H1 (cell line): ENCODE results near the gene THTPA. TPM values are rescaled to one million over a fixed set of nuclear protein-coding genes. Genes with fewer than 3 reads are reported as not detected.

Experiments
- CTCF ChIA-PET: fragments of 300-600 bp; sonication (Branson Sonifier 250); formaldehyde crosslinking; loops from one replicate; lab custom pipeline; 2021; ENCODE audit not compliant: partially characterized antibody; lab: Charles Lee
- POLR2A ChIA-PET: fragments of 300-600 bp; sonication (Branson Sonifier 250); formaldehyde crosslinking; loops from one replicate; lab custom pipeline; 2021; ENCODE audit warnings: inconsistent platforms; ENCODE audit not compliant: partially characterized antibody; lab: Charles Lee
- DNase-seq, 2 experiments: peaks; one replicate each; pipeline versions ENCODE4 v3.0.0 to v3.0.0-alpha.2; 2010 to 2022; ENCODE audit warnings: low spot score in 2 of 2, low read depth in 1 of 2, mixed read lengths in 1 of 2
- FAIRE-seq: peaks from 2 replicates; lab custom pipeline; 2011; peaks lifted over from hg19 to GRCh38; lab: Jason Lieb, UNC
- H2AFZ ChIP-seq: 2 replicates; pipeline ENCODE4 v1.8.1; 2012; ENCODE audit warnings: low read length, inconsistent platforms
- H2AK5ac ChIP-seq: 2 replicates; pipeline ENCODE4 v1.6.1; 2013; ENCODE audit warnings: low read depth, low read length
- H2BK120ac ChIP-seq: replicated peaks from 2 replicates; pipeline ENCODE3; 2013; ENCODE audit warnings: low read depth, low read length, inconsistent platforms
- H2BK12ac ChIP-seq: 2 replicates; pipeline ENCODE4 v1.6.1; 2013; ENCODE audit warnings: low read depth, low read length
- H2BK15ac ChIP-seq: 2 replicates; pipeline ENCODE4 v1.6.1; 2013; ENCODE audit warnings: low read length
- H2BK20ac ChIP-seq: 2 replicates; pipeline ENCODE4 v1.6.1; 2013; ENCODE audit warnings: low read length
- H2BK5ac ChIP-seq: 2 replicates; pipeline ENCODE4 v1.6.1; 2013; ENCODE audit warnings: low read depth, low read length
- H3K14ac ChIP-seq: 2 replicates; pipeline ENCODE4 v1.6.1; 2013; ENCODE audit warnings: inconsistent platforms; ENCODE audit not compliant: insufficient read length
- H3K18ac ChIP-seq: 2 replicates; pipeline ENCODE4 v1.6.1; 2013; ENCODE audit warnings: low read length; ENCODE audit errors: extremely low read depth
- H3K23ac ChIP-seq: 2 replicates; pipeline ENCODE4 v1.6.1; 2013; ENCODE audit warnings: inconsistent platforms; ENCODE audit not compliant: insufficient read length
- H3K23me2 ChIP-seq: 2 replicates; pipeline ENCODE4 v1.6.1; 2013; ENCODE audit warnings: low read depth, low read length
- H3K27ac ChIP-seq: 2 replicates; pipeline ENCODE4 v1.6.1; 2011; ENCODE audit warnings: low read depth, low read length, inconsistent platforms
- H3K27me3 ChIP-seq, 4 experiments: replicated peaks in 1 of 4; 1 replicate in 1 of 4; 2 replicates in 3 of 4; pipeline versions ENCODE4 v1.6.1 to v1.8.1; 2011 to 2013; ENCODE audit warnings: low read length in 3 of 4, mild to moderate bottlenecking in 3 of 4, inconsistent platforms in 2 of 4, mixed read lengths in 2 of 4, moderate library complexity in 1 of 4; ENCODE audit not compliant: control insufficient read depth in 3 of 4, insufficient read depth in 3 of 4; ENCODE audit errors: extremely low read depth in 1 of 4
- H3K36me3 ChIP-seq, 4 experiments: 2 replicates each; pipeline versions ENCODE4 v1.6.1 to v1.8.1; 2011 to 2013; ENCODE audit warnings: mild to moderate bottlenecking in 4 of 4, low read length in 3 of 4, moderate library complexity in 2 of 4, control low read depth in 1 of 4, inconsistent platforms in 1 of 4; ENCODE audit not compliant: insufficient read depth in 4 of 4, control insufficient read depth in 2 of 4
- H3K4ac ChIP-seq: replicated peaks from 2 replicates; pipeline ENCODE3; 2013; ENCODE audit warnings: low read length, low read depth, mixed read lengths, inconsistent platforms; ENCODE audit not compliant: insufficient read length
- H3K4me1 ChIP-seq, 4 experiments: replicated peaks in 1 of 4; 1 replicate in 1 of 4; 2 replicates in 3 of 4; pipeline versions ENCODE4 v1.6.1 to v1.8.1; 2011 to 2013; ENCODE audit warnings: low read length in 3 of 4, inconsistent platforms in 2 of 4, mixed read lengths in 1 of 4; ENCODE audit not compliant: insufficient read depth in 4 of 4, control insufficient read depth in 3 of 4
- H3K4me2 ChIP-seq, 2 experiments: 2 replicates each; pipeline versions ENCODE4 v1.6.1 to v1.8.1; 2011 to 2013; ENCODE audit warnings: low read depth in 2 of 2, low read length in 2 of 2, control low read depth in 1 of 2, inconsistent platforms in 1 of 2, mild to moderate bottlenecking in 1 of 2; ENCODE audit not compliant: insufficient read depth in 1 of 2
- H3K4me3 ChIP-seq, 4 experiments: fragments of 200-600, 300-600 bp in 1 of 4; sonication (generic), shearing (Covaris generic), sonication (Bioruptor Twin) in 1 of 4; 2 replicates each; pipeline versions ENCODE4 v1.5.1 to v1.8.1; 2011 to 2016; ENCODE audit warnings: low read length in 4 of 4, low read depth in 3 of 4, control low read depth in 2 of 4, inconsistent platforms in 2 of 4, mild to moderate bottlenecking in 2 of 4, mixed read lengths in 1 of 4, moderate library complexity in 1 of 4; ENCODE audit not compliant: insufficient read depth in 2 of 4; ENCODE audit errors: extremely low read depth in 1 of 4
- H3K56ac ChIP-seq: replicated peaks from 2 replicates; pipeline ENCODE3; 2013; ENCODE audit warnings: low read depth, mild to moderate bottlenecking, mixed read lengths, low read length, inconsistent platforms; ENCODE audit not compliant: insufficient read length
- H3K79me1 ChIP-seq: 2 replicates; pipeline ENCODE4 v1.6.1; 2013; ENCODE audit warnings: low read depth, low read length, control low read depth
- H3K79me2 ChIP-seq, 2 experiments: 2 replicates each; pipeline versions ENCODE4 v1.6.1 to v1.8.1; 2012 to 2013; ENCODE audit warnings: low read length in 2 of 2, mild to moderate bottlenecking in 2 of 2, inconsistent platforms in 1 of 2; ENCODE audit not compliant: insufficient read depth in 2 of 2, control insufficient read depth in 1 of 2
- H3K9ac ChIP-seq, 4 experiments: replicated peaks in 1 of 4; 1 replicate in 1 of 4; 2 replicates in 3 of 4; pipeline versions ENCODE4 v1.6.1 to v1.8.1; 2011 to 2013; ENCODE audit warnings: low read depth in 3 of 4, low read length in 3 of 4, control low read depth in 2 of 4, mild to moderate bottlenecking in 2 of 4, moderate library complexity in 2 of 4, inconsistent platforms in 1 of 4; ENCODE audit errors: extremely low read depth in 1 of 4
- H3K9me3 ChIP-seq, 2 experiments: 2 replicates each; pipeline versions ENCODE4 v1.6.1 to v1.8.1; 2012 to 2013; ENCODE audit warnings: mild to moderate bottlenecking in 2 of 2, moderate library complexity in 2 of 2, control low read depth in 1 of 2, inconsistent platforms in 1 of 2, low read depth in 1 of 2, low read length in 1 of 2, mixed read lengths in 1 of 2; ENCODE audit not compliant: insufficient read depth in 2 of 2
- H4K20me1 ChIP-seq, 2 experiments: replicated peaks in 1 of 2; 2 replicates each; pipeline versions ENCODE3 to v1.8.1; 2011 to 2013; ENCODE audit warnings: inconsistent platforms in 2 of 2, low read length in 2 of 2, mild to moderate bottlenecking in 1 of 2; ENCODE audit not compliant: insufficient read depth in 2 of 2, control insufficient read depth in 1 of 2
- H4K5ac ChIP-seq: 2 replicates; pipeline ENCODE4 v1.6.1; 2013; ENCODE audit warnings: low read length, low read depth, mixed read lengths, inconsistent platforms; ENCODE audit not compliant: insufficient read length
- H4K8ac ChIP-seq: 2 replicates; pipeline ENCODE4 v1.8.0; 2013; ENCODE audit warnings: mild to moderate bottlenecking, moderate library complexity, low read length, inconsistent platforms; ENCODE audit not compliant: insufficient read depth; ENCODE audit errors: extremely low read depth
- H4K91ac ChIP-seq: replicated peaks from 2 replicates; pipeline ENCODE3; 2013; ENCODE audit warnings: low read length, mixed read lengths, inconsistent platforms; ENCODE audit not compliant: insufficient read length
- JUN ChIP-seq: IDR thresholded peaks from 2 replicates; pipeline ENCODE4 v1.6.1; 2011; ENCODE audit warnings: low read depth, mild to moderate bottlenecking, improper control_type of control experiment, low read length
- POLR2AphosphoS5 ChIP-seq: IDR thresholded peaks from 2 replicates; pipeline ENCODE4 v1.6.1; 2011; ENCODE audit warnings: low read depth, low read length
- WGBS, 2 experiments: shearing (Covaris generic) in 1 of 2; methylation state at CpG; one replicate each; pipeline versions ENCODE4 v1.1.6 to v1.1.7; 2013 to 2015; ENCODE audit warnings: low lambda C conversion rate in 2 of 2, mixed read lengths in 2 of 2, inconsistent platforms in 1 of 2, low coverage in 1 of 2, missing lambda C conversion rate in 1 of 2; ENCODE audit not compliant: insufficient replicate concordance in 2 of 2, insufficient coverage in 1 of 2, insufficient read length in 1 of 2; ENCODE audit errors: extremely low coverage in 1 of 2, missing lambda C conversion rate in 1 of 2; 5-methylcytosine and 5-hydroxymethylcytosine counted together
- polyA plus RNA-seq, 7 experiments: library from polyadenylated mRNA; depleted of rRNA in 3 of 7; stranded (reverse) in 5 of 7; unstranded in 2 of 7; fragments of >200 nt in 5 of 7; fragments of 200-250 nt in 2 of 7; gene quantifications; 1 replicate in 5 of 7; 2 replicates in 1 of 7; 4 replicates in 1 of 7; pipeline versions ENCODE4 v1.2.1 to v1.2.3, GENCODE V29; 2011 to 2013; ENCODE audit warnings: missing spikeins in 2 of 7, mixed read lengths in 2 of 7
- total RNA-seq: library from RNA; stranded (reverse); fragmentation: NEBNext Ultra II Directional; extraction: Animal tissue kit (Norgen Biotek cat#: 25700); gene quantifications from 2 replicates; pipeline ENCODE4 v1.2.1, GENCODE V29; 2021

Gene THTPA
- total and polyA plus RNA-seq, 2 of the 8 experiments (the other 6 are each of a cell fraction or from before 2014, with no cell fraction given): 16.6 to 19.0 TPM

DNA sequence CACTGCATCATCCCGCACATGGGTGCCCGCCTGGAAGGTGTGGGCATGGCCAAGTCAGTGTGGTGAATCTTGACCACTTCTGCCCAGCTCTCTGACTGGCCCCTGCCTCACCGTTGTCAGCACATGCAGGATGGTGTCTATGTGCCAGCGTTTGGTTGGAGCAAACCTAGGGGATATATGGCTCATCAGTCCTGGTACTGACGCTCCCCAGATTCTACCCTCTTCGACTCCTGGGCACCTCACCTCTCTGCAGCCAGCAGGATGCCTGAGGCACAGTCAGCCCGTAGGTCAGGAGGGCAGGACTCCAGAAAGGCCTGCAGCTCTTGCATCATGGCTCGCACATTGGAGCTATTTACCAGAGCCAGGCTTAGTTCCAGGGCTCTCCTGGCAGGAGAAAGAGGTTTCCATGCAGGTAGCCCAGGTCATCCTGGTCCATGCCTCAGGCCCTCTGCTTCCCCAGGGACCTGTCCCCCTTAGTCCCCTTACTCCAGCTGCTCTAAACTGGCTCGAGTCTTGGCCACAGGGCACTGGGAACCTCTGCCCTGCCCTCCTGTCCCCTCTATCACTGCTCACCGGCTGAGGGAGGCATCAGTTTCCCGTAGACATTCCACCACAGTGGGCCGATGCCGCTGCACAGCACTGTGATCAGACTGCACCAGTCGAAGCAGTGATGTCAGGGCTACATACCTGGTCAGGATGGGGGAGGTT is 7.6 kb downstream of the THTPA start:
- WGBS, 2 experiments: 91% methylated on average over 14 of the region's 14 CpGs; no CpG with 5 or more reads in 1 of the 2 experiments
- H4K20me1 ChIP-seq: peaks cover 0 to 5% of the 10 kb centered on the region in 2 experiments
- H3K56ac ChIP-seq: no peak overlapping the region
- TF ChIP-seq POLR2AphosphoS5: peak; percentile 39; the same call in 1 of the 2 replicates
- TF ChIP-seq JUN: no peak
- H4K5ac ChIP-seq: no peak overlapping the region
- H2BK12ac ChIP-seq: no peak overlapping the region
- no peak overlapping the region for H2AK5ac ChIP-seq
- ChIA-PET POLR2A (interaction anchor here (1.1 to 52.7 kb wide), 4 partner anchors 10 to 85 kb away, joined by 3 to 1523 read pairs (median 478); partner anchors contain the start of genes JPH4, NGDN and ZFHX2), CTCF (interaction anchor here (0.8 to 70.5 kb wide), 13 partner anchors 9 to 411 kb away, joined by 3 to 2092 read pairs (median 5); partner anchors contain the start of gene NGDN)
- no peak overlapping the region for H3K14ac ChIP-seq
- no peak overlapping the region for H3K4me2 ChIP-seq
- DNase-seq (no peak), FAIRE-seq (no peak)
- H3K4ac ChIP-seq: no peak overlapping the region
- no peak overlapping the region for H2BK15ac ChIP-seq
- H3K27ac ChIP-seq: no peak overlapping the region
- no peak overlapping the region for H3K18ac ChIP-seq
- H3K23me2 ChIP-seq: peaks cover 7% of the 10 kb centered on the region; the same call in 1 of the 2 replicates
- no peaks in the 10 kb centered on the region for H3K79me1 ChIP-seq
- no peak overlapping the region; the same call in 1 of the 2 replicates for H4K8ac ChIP-seq
- H2BK20ac ChIP-seq: no peak overlapping the region
- no peaks in the 10 kb centered on the region for H3K9me3 ChIP-seq
- no peaks in the 10 kb centered on the region for H3K79me2 ChIP-seq
- no peaks in the 10 kb centered on the region for H3K27me3 ChIP-seq
- peaks cover 3 to 18% (median 5%) of the 10 kb centered on the region in 4 experiments; a peak in 6 of 7 replicates for H3K4me1 ChIP-seq
- no peak overlapping the region for H2BK5ac ChIP-seq
- H2BK120ac ChIP-seq: no peak overlapping the region
- no peak overlapping the region for H3K4me3 ChIP-seq
- peaks cover 11 to 30% (median 17%) of the 10 kb centered on the region in 4 experiments; a peak in 7 of 8 replicates for H3K36me3 ChIP-seq
- H3K23ac ChIP-seq: no peak overlapping the region
- no peak overlapping the region for H2AFZ ChIP-seq
- no peak overlapping the region for H4K91ac ChIP-seq
- H3K9ac ChIP-seq: no peak overlapping the region
